HG03442 (cell line): ENCODE data around the gene SAMHD1.
"Not testable (repeated sequence)": the region's sequence is repeated elsewhere in the genome, so short reads cannot be mapped to it uniquely, and the experiment has no call there.

Experiments used
- ATAC-seq: cut with Tn5 transposase; IDR thresholded peaks from one replicate; pipeline ENCODE4 v1.9.1; 2021; ENCODE audit warnings: mild to moderate bottlenecking, moderate library complexity; ENCODE audit not compliant: unreplicated experiment

SAMHD1 gene

DNA sequence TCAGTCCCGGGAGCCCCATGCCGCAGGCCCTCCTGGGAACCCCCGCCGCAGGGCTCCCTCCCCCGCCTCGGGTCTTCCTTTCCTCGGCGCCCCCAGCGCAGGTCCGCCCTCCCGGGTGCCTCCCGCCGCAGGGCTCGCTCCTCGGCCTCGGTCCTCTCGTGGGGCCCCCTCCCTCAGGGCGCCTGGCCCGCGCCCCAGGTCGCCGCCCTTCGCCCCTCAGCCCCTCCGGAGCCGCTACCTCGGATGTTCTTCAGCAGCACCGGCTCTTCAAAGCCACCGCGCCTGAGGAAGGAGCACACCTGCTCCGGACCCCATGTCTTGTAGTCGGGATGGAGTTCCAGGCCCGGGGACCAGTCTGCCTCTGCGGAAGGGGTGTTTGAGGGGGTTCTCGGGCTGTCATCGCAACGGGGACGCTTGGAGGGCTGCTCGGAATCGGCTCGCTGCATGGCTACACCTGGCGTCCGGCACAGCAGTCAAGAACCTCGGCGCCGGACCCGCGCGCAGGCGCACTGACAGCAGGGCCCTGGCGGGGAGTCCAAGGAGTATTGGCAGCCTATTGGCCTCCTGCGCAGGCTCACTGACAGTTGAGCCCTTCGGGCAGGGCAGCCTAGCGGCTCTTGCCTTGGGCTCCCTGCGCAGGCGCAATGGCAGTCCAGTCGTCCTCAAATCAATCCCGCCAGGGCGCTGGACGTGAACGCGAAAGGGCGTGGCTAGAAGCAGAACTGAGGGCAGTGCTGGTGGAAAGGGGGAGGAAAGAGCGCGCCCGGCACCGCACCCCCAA lies at the start of gene SAMHD1:
SAMHD1 (minus strand) TSS at position 511 of the 781 bp plus-strand sequence; CDS start at position 446, 65 bp downstream.
- peak; percentile 91 for ATAC-seq

DNA sequence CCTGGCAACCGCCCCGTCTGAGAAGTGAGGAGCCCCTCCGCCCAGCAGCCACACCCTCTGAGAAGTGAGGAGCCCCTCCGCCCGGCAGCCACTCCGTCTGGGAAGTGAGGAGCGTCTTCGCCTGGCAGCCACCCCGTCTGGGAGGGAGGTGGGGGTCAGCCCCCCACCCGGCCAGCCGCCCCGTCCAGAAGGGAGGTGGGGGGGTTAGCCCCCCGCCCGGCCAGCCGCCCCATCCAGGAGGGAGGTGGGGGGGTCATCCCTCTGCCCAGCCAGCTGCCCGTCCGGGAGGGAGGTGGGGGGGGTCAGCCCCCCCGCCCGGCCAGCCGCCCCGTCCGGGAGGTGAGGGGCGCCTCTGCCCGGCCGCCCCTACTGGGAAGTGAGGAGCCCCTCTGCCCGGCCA lies 48.7 kb upstream of the SAMHD1 start:
- not testable (repeated sequence) for ATAC-seq

DNA sequence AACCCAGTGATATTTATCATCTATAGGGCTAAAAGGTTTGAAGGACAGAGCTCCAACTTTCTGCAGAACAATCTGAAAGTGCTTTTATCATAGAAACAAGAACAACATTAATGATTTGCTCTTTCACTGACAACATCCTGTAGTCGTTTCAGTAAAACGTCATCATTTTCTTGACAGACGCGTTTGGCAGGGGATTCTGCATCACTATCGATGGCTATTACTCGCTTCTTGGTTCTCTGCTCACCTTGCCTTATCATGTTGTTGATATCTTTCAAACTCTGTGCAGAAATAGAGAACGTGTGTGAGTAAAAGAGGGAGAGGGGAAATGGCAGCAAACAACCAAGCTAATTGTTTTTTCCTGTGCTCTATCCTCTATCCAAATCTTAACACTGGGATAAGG lies 47.1 kb upstream of the SAMHD1 start:
- no peak for ATAC-seq

DNA sequence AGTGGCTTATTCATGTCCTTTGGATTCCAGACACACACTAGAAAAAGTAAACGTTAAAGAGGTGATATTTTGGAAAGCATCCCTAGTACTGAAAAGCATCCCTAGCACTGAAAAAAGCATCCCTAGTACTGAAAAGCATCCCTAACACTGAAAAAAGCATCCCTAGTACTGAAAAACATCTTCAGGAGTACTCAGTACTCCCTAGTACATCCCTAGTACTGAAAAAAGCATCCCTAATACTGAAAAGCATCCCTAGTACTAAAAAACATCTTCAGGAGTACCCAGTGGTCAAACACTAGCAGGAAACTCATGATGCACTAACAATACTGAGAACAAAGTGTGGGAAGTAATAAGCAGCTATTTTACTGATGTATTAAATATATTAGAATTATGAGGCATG lies 45.6 kb upstream of the SAMHD1 start:
- ATAC-seq = no peak

DNA sequence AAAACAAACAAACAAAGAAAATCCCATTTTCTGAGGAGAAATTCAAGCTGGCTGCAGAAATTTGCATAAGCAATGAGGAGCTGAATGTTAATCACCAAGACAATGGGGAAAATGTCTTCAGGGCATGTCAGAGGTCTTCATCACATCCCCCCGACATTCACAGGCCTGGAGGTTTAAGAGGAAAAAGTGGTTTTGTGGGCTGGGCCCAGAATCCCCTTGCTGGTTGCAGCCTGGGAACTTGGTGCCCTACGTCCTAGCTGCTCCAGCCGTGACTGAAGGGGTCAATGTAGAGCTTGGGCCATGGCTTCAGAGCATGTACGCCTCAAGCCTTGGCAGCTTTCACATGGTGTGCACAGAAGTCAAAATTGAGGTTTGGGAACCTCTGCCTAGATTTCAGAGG lies 42.7 kb upstream of the SAMHD1 start:
- ATAC-seq = not testable (repeated sequence)

DNA sequence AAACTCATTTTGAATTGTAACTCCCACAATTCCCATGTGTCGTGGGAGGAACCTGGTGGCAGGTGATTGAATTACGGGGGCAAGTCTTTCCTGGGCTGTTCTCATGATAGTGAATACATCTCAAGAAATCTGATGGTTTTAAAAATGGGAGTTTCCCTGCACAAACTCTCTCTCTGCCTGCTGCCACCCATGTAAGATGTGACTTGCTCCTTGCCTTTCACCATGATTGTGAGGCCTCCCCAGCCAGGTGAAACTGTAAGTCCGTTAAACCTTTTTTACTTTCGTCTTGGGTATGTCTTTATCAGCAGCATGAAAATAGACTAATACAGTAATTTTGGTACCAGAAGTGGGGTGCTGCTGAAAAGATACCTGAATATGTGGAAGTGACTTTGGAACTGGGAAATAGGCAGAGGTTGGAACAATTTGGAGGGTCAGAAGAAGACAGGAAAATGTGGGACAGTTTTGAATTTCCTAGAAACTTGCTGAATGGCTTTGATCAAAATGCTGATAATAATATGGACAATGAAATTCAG lies 41.4 kb upstream of the SAMHD1 start:
- ATAC-seq = no peak

DNA sequence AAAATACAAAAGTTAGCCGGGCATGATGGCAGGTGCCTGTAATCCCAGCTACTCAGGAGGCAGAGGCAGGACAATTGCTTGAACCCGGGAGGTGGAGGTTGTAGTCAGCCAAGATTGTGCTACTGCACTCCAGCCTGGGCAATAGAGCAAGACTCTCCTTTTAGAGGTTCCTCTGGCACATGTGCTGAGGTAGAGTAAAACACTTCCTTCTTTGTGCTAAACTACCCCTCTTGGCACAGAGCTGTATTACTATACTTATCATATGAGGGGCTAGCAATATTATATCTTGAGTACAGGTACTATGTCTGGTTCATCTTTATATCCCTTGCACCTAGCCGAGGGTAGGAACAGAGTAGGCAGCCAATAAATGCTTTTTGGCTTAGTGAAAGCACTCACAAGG lies 40.2 kb upstream of the SAMHD1 start:
- no peak for ATAC-seq

DNA sequence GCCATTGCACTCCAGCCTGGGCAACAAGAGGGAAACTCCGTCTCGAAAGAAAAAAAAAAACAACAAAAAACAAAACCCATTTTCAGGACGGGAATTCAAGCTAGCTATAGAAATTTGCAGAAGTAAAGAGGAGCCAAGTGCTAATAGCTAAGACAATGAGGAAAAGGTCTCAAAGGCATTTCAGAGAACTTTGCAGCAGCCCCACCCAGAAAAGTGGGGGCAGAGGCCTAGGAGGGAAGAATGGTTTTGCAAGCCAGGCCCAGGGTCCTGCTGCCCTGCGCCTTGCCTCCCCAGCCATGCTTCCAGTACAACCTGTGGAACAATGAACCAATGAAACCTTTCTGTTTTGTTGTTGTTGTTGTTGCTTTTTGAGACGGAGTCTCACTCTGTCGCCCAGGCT lies 38.3 kb upstream of the SAMHD1 start:
- no peak for ATAC-seq

DNA sequence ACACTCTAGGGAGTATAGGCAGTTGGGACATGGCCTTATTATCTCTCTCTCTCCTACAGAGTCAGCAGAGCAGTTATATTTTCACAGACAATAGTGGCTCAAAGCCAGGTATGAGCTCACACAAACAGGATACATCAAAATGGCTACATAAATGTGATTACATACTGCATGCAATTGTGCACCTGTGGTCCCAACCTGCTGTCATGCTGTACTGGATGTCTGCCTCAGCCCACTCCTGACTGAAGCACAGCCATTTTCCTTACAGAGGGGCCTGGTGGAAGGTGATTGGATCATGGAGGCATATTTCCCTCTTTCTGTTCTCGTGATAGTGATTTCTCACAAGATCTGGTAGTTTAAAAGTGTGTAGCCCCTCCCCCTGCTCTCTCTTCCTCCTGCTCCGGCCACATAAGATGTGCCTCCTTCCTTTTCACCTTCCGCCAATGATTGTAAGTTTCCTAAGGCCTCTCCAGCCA lies 37.0 kb upstream of the SAMHD1 start:
- no peak for ATAC-seq

DNA sequence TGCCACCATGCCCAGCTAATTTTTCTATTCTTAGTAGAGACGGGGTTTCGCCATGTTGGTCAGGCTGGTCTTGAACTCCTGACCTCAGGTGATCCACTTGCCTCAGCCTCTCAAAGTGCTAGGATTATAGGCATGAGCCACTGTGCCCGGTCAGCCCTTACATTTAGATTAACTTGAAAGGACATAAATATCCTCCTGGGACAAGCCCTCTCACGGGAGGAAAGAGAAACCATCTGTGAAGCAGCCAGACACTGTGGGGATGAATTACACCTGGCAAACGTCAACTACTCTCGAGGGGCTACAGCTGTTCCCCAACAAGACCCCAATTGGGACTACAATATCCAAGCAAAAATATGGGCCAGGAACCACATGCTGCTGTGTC lies 32.7 kb upstream of the SAMHD1 start:
- no peak for ATAC-seq

DNA sequence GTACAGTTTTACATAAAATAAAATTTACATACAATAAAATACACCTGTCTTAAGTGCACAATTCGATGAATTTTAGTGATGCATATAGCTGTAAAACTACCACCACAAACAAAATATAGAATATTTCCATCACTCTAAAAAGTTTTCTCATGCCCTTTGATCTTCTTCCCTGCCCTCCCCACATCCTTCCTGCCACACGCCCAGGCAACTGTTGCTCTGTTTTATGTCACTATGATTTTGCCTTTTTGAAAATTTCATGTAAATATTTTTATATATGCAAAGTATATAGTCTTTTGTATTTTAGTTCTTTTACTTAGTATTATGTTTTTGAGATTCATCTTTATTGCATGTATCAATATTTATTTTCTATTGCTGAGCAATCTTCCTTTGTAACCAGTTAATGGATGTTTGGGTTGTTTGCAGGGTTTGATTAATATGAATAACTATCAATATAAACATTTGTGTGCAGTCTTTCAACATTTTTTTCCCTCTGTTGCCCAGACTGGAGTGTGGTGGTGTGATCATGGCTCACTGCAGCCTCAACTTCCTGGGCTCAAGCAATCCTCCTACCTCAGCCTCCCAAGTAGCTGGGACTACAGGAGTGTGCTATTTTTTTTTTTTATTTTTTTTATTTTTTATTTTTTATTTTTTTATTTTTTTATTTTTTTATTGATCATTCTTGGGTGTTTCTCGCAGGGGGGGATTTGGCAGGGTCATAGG lies 23.8 kb upstream of the SAMHD1 start:
- ATAC-seq = no peak

DNA sequence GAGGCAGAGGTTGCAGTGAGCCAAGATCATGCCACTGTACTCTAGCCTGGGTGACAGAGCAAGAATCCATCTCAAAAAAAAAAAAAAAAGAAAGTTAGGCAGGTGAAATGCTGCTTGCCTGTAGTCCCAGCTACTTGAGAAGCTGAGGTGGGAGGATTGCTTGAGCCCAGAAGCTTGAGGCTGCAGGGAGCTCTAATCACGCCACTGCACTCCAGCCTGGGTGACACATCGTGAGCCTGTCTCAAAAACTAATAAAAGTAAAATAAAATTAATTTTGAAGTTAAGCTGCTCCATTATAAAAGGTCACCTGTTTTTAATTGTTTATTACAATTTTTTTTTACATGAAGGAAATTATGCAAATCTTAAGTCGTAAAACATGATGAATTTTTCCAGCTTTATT lies 23.2 kb upstream of the SAMHD1 start:
- no peak for ATAC-seq

DNA sequence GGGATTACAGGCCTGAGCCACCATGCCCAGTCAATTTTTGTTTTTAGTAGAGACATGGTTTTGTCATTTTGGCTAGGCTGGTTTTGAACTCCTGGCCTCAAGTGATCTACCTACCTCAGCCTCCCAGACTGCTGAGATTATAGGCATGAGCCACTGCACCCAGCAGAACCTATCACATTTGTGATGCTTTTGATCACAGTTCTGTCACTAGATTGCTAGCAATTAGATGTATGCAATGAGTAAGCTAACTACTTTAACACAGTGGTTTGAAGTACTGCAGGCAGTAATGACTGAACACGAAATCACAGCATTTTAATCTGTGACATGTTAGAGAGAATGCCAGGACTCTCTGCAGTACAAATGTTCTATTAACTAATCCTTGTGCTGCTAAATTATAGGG lies 19.6 kb upstream of the SAMHD1 start:
- ATAC-seq = no peak

DNA sequence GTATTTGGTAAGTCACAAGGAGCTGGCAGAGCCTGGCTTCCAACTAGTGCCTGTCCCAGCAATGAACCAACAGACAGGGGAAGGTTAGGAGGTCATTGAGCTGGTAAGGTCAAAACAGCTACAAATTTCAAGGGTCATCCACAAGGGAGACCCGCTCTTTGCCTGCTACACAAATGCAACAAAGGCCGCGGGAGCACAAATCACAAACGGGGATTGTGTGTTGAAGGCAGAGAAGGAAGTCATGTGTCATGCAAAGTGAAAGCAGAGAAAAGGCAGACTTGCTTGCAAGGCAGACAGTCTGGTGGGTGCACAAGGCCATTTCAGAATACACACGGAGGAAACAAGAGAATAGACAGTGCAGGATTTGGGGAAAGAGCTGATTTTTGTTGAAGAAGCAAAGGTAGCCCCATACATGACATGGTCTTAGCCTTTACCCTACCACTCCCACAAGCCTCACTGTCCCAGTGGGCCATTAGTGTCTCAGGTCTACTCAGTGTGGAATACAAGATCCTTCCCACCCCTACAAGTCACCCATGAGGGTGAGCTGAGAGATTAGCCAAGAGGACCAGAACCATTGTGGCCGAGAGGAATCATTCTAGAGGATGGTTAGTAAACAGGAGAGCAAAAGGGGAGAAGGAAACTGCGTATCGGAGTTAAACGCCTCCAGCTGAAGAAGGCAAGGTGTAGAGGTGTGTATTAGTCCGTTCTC lies 18.1 kb upstream of the SAMHD1 start:
- ATAC-seq = no peak

DNA sequence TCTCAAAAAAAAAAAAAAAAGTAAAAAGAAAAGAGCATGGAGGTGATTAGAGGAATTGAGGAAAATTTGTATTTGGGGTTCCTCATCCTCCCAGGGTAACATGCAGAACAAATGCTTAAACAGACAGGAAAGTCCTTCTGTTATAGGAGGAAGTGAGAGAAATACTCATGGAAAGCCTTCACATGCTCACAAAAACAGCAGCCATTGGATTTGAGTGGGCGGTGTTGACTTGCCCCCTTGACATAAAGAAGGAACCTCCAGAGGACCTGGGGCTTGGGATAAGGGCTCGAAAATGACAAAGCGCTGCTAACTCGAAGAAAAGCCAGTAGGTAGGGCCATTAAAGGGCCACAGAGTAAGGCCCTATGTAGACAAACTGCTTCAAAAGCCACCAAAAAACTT lies 17.5 kb upstream of the SAMHD1 start:
- no peak for ATAC-seq

DNA sequence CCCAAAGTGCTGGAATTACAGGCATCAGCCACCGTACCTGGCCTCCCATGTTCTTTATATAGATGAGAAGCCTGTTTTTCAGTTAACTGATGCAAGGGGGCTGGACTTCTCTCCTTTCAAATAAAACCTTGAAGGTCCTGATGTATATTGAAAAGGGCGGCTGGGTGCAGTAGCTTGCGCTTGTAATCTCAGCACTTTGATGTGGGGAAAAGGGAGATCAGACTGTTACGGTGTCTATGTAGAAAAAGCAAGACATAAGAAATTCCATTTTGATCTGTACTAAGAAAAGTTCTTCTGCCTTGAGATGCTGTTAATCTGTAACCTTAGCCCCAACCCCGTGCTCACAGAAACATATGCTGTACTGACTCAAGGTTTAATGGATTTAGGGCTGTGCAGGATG lies 16.1 kb upstream of the SAMHD1 start:
- no peak for ATAC-seq

DNA sequence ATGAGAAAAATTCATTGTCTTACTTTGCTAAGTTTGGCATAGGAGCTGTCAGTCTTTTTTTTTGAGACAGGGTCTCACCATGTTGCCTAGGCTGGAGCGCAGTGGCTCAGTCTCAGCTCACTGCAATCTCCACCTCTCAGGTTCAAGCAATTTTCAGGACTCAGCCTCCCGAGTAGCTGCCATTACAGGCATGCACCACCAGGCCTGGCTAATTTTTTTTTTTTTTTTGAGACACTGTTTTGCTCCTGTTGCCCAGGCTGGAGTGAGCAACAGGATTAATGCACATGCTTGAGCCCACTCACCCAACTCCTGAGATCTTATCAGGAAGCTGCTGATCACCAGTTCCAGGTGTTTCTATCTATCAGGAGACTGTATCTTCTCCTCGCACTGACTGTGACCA lies 15.5 kb upstream of the SAMHD1 start:
- not testable (repeated sequence) for ATAC-seq

DNA sequence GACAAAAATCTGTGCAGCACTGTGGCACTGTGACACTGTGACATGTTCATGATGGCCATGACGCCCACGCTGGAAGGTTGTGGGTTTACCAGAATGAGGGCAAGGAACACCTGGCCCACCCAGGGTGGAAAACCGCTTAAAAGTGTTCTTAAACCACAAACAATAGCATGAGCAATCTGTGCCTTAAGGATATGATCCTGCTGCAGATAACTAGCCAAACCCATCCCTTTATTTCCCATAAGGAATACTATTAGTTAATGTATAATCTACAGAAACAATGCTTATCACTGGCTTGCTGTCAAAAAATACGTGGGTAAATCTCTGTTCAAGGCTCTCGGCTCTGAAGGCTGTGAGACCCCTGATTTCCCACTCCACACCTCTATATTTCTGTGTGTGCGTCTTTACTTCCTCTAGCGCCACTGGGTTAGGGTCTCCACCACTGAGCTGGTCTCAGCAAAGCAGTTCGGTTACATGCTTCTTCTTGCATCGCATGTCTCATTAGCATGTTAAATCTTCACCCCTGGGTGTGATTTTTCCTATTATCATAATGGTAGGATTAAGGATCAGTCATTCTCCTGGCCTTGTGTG lies 10.9 kb upstream of the SAMHD1 start:
- not testable (repeated sequence) for ATAC-seq

DNA sequence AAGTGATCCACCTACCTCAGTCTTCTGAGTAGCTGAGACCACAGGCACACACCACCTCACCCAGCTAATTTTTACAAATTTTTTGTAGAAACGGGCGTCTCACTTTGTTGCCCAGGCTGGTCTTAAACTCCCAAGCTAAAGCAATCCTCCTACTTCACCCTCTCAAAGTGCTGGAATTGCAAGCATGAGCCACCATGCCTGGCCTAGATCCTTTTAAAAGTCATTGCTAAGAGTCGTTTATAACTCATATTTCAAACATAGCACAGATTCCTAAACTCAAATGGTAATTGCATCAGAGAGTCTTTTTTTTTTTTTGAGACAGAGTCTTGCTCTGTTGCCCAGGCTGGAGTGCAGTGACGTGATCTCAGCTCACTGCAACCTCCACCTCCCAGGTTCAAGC lies 7.7 kb upstream of the SAMHD1 start:
- ATAC-seq = no peak

DNA sequence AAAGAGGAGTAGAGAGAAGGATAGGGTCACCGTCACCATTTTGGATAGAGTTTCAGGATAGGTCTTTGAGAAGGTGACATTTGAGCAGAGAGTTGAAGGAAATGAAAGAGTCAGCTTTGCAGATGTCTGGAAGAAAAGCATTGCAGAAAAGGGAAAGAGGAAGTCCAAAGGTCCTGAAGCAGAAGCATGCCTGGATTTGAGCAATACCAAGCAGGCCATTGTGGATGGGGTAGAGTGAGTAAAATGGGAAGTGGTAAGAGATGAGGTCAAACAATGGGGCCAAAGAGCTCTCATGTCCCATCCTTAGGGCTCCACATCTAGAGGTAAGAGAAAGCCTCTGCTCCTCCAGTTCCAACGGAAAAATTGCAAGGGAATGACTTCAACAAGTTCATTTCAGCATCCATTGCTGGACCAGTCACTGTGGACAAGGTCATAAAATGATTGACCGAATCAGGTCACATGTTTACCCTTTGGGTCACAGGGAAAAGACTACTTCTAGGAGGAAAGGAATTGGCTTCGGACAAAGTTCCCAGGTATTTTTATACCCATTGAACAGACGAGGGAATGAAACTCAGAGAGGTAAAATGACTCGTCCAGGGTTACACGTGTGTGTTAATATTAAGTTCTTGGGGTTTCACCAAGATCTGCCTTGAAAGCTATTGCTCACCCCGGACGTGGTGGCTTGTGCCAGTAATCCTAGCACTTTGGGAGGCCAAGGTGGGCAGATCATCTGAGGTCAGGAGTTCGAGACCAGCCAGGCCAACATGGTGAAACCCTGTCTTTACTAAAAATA lies 6.6 kb upstream of the SAMHD1 start:
- ATAC-seq = no peak
